ENCODE results near the gene HSD11B1.

Gene HSD11B1

GRCh38 chr1:209728466-209728865 is 23.8 kb downstream of the HSD11B1 start:
- ChIA-PET POLR2A (no interaction called here), CTCF (interaction anchor here (0.8 to 4.9 kb wide), 13 partner anchors 8 to 191 kb away, joined by 3 to 34 read pairs (median 4); no protein-coding TSS in a partner anchor)

GRCh38 chr1:209729436-209729835 is 24.8 kb downstream of the HSD11B1 start:
- CTCF ChIA-PET, result interaction anchor here (0.8 to 4.9 kb wide), 6 partner anchors 15 to 87 kb away, joined by 3 to 34 read pairs (median 4); no protein-coding TSS in a partner anchor

More at GRCh38 chr1:209728466-209728865, 23.8 kb downstream of the HSD11B1 start:
- TF ChIP-seq CTCF (IDR thresholded peaks at IDR 0.05; ENCODE audit: control extremely low read depth, extremely low read depth, low read depth, missing control alignments), result no peak
- no peak for DNase-seq (ENCODE audit: extremely low spot score)

GRCh38 chr1:209732725-209733124 is 28.1 kb downstream of the HSD11B1 start:
- ChIA-PET POLR2A (no interaction called here), CTCF (no interaction called here)
- no peak for TF ChIP-seq CTCF (IDR thresholded peaks at IDR 0.05; ENCODE audit: control extremely low read depth, extremely low read depth, low read depth, missing control alignments)
- no peak for DNase-seq (ENCODE audit: extremely low spot score)

More at GRCh38 chr1:209729436-209729835, 24.8 kb downstream of the HSD11B1 start:
- DNase-seq (ENCODE audit: extremely low spot score), result no peak
- no peak for TF ChIP-seq CTCF (IDR thresholded peaks at IDR 0.05; ENCODE audit: control extremely low read depth, extremely low read depth, low read depth, missing control alignments)
- POLR2A ChIA-PET, result no interaction called here

GRCh38 chr1:209733409-209734192 is 29.0 kb downstream of the HSD11B1 start:
- POLR2A ChIA-PET, result no interaction called here
- no peak for TF ChIP-seq CTCF (IDR thresholded peaks at IDR 0.05; ENCODE audit: control extremely low read depth, extremely low read depth, low read depth, missing control alignments)
- DNase-seq (ENCODE audit: extremely low spot score), result no peak
- CTCF ChIA-PET, result interaction anchor here (0.9 to 5.3 kb wide), 8 partner anchors 9 to 164 kb away, joined by 3 to 57 read pairs (median 6); no protein-coding TSS in a partner anchor

- no peak for DNase-seq (ENCODE audit: extremely low spot score)
- POLR2A ChIA-PET, result no interaction called here
- TF ChIP-seq CTCF (IDR thresholded peaks at IDR 0.05; ENCODE audit: control extremely low read depth, extremely low read depth, low read depth, missing control alignments), result no peak
- CTCF ChIA-PET, result interaction anchor here (1.1 to 5.3 kb wide), 7 partner anchors 9 to 87 kb away, joined by 3 to 57 read pairs (median 11); no protein-coding TSS in a partner anchor
These were observed 32.0 kb downstream of the HSD11B1 start for GRCh38 chr1:209736490-209737117.

GRCh38 chr1:209737118-209737505 is 32.5 kb downstream of the HSD11B1 start:
- no peak for DNase-seq (ENCODE audit: extremely low spot score)
- ChIA-PET CTCF (interaction anchor here (1.1 to 5.3 kb wide), 8 partner anchors 8 to 160 kb away, joined by 3 to 57 read pairs (median 8); partner anchors contain the start of gene TRAF3IP3), POLR2A (no interaction called here)
- no peak for TF ChIP-seq CTCF (IDR thresholded peaks at IDR 0.05; ENCODE audit: control extremely low read depth, extremely low read depth, low read depth, missing control alignments)
